Loucy (cell line): ENCODE results near the gene SNAPC4.

Experiments
- H2AFZ ChIP-seq: fragments of 200-600 bp; sonication (generic); 2 replicates; pipeline ENCODE4 v1.6.0; 2016; ENCODE audit warnings: antibody characterized with exemption, mild to moderate bottlenecking, low read length, moderate library complexity
- H3F3A ChIP-seq: fragments of 200-600 bp; 2 replicates; pipeline ENCODE4 v1.6.0; 2016; ENCODE audit warnings: antibody characterized with exemption, low read depth, mild to moderate bottlenecking
- H3K27me3 ChIP-seq: fragments of 200-600 bp; sonication (generic); 2 replicates; pipeline ENCODE4 v1.6.1; 2014; ENCODE audit warnings: low read length, mild to moderate bottlenecking; ENCODE audit not compliant: insufficient read depth, poor library complexity, severe bottlenecking
- H3K36me3 ChIP-seq: fragments of 200-600 bp; sonication (generic); 2 replicates; pipeline ENCODE4 v1.6.1; 2016; ENCODE audit warnings: low read length; ENCODE audit not compliant: insufficient read depth
- H3K4me1 ChIP-seq: fragments of 200-600 bp; sonication (generic); 2 replicates; pipeline ENCODE4 v1.5.1; 2014; ENCODE audit warnings: low read length, mild to moderate bottlenecking; ENCODE audit not compliant: insufficient read depth, poor library complexity, severe bottlenecking
- H3K4me2 ChIP-seq: fragments of 200-600 bp; sonication (generic); 2 replicates; pipeline ENCODE4 v1.6.0; 2014; ENCODE audit warnings: antibody characterized with exemption, low read length, low read depth, mild to moderate bottlenecking; ENCODE audit not compliant: poor library complexity, severe bottlenecking
- H3K4me3 ChIP-seq: fragments of 200-600 bp; sonication (generic); 2 replicates; pipeline ENCODE4 v1.5.1; 2014; ENCODE audit warnings: low read length, mild to moderate bottlenecking, mixed read lengths; ENCODE audit not compliant: poor library complexity, severe bottlenecking
- H3K79me2 ChIP-seq: fragments of 200-600 bp; sonication (generic); 2 replicates; pipeline ENCODE4 v1.6.1; 2014; ENCODE audit warnings: low read length; ENCODE audit not compliant: insufficient read depth
- H3K9ac ChIP-seq: fragments of 200-600 bp; sonication (generic); 2 replicates; pipeline ENCODE4 v1.6.0; 2014; ENCODE audit warnings: mild to moderate bottlenecking, low read depth, low read length, moderate library complexity; ENCODE audit not compliant: poor library complexity, severe bottlenecking
- H3K9me2 ChIP-seq: fragments of 200-600 bp; sonication (generic); replicated peaks from 2 replicates; pipeline ENCODE4 v1.6.1; 2016; ENCODE audit warnings: low read depth, low read length, mixed read lengths
- H3K9me3 ChIP-seq: fragments of 200-600 bp; sonication (generic); 2 replicates; pipeline ENCODE4 v1.6.1; 2014; ENCODE audit warnings: mild to moderate bottlenecking, antibody characterized with exemption, low read length, low read depth; ENCODE audit not compliant: insufficient read depth
- H4K20me1 ChIP-seq: fragments of 200-600 bp; sonication (generic); 2 replicates; pipeline ENCODE4 v1.6.0; 2014; ENCODE audit warnings: antibody characterized with exemption, low read length, mild to moderate bottlenecking; ENCODE audit not compliant: insufficient read depth, poor library complexity, severe bottlenecking
- CTCF ChIP-seq: fragments of 200-600 bp; sonication (generic); conservative IDR thresholded peaks from 2 replicates; pipeline ENCODE4 v1.5.1; 2014; ENCODE audit warnings: mild to moderate bottlenecking, antibody characterized with exemption, low read length
- EZH2phosphoT487 ChIP-seq: fragments of 200-600 bp; IDR thresholded peaks from 2 replicates; pipeline ENCODE4 v1.6.1; 2018; ENCODE audit warnings: antibody characterized with exemption, mild to moderate bottlenecking, moderate library complexity, borderline replicate concordance

Gene SNAPC4

GRCh38 chr9:136395345-136396218, 4.4 kb downstream of the SNAPC4 start:
- H3K4me3 ChIP-seq: no peak overlapping the region
- H4K20me1 ChIP-seq: peaks cover 21% of the 10 kb centered on the region
- H3K4me1 ChIP-seq: peaks cover 17% of the 10 kb centered on the region
- no peaks in the 10 kb centered on the region for H3F3A ChIP-seq
- H3K4me2 ChIP-seq: no peak overlapping the region
- H3K9me2 ChIP-seq: no peaks in the 10 kb centered on the region
- H3K36me3 ChIP-seq: peaks cover 39% of the 10 kb centered on the region; the same call in 1 of the 2 replicates
- no peaks in the 10 kb centered on the region for H3K9me3 ChIP-seq
- TF ChIP-seq EZH2phosphoT487 (no peak), CTCF (no peak)
- no peak overlapping the region for H2AFZ ChIP-seq
- peaks cover 27% of the 10 kb centered on the region for H3K79me2 ChIP-seq
- H3K27me3 ChIP-seq: no peaks in the 10 kb centered on the region
- H3K9ac ChIP-seq: no peak overlapping the region

- Histone ChIP-seq H3K9me2 (no peaks in the 10 kb centered on the region), H3K4me3 (no peak overlapping the region), H3K9ac (no peak overlapping the region), H3K4me2 (no peak overlapping the region), H3K36me3 (peaks cover 39% of the 10 kb centered on the region; the same call in 1 of the 2 replicates), H2AFZ (no peak overlapping the region), H3K27me3 (no peaks in the 10 kb centered on the region), H3K9me3 (no peaks in the 10 kb centered on the region), H3K79me2 (peaks cover 27% of the 10 kb centered on the region), H4K20me1 (peaks cover 21% of the 10 kb centered on the region), H3K4me1 (peaks cover 12% of the 10 kb centered on the region), H3F3A (no peaks in the 10 kb centered on the region)
- no peak for TF ChIP-seq EZH2phosphoT487
- TF ChIP-seq CTCF: no peak
Measured at GRCh38 chr9:136395020-136395340, 5.0 kb downstream of the SNAPC4 start.

GRCh38 chr9:136394312-136395019, 5.5 kb downstream of the SNAPC4 start:
- no peaks in the 10 kb centered on the region for H3K27me3 ChIP-seq
- H3K79me2 ChIP-seq: peaks cover 22% of the 10 kb centered on the region
- no peak overlapping the region for H3K4me2 ChIP-seq
- no peak for TF ChIP-seq EZH2phosphoT487
- TF ChIP-seq CTCF: no peak
- no peaks in the 10 kb centered on the region for H3F3A ChIP-seq
- H4K20me1 ChIP-seq: peaks cover 16% of the 10 kb centered on the region
- no peaks in the 10 kb centered on the region for H3K9me2 ChIP-seq
- peaks cover 39% of the 10 kb centered on the region; the same call in 1 of the 2 replicates for H3K36me3 ChIP-seq
- H3K9me3 ChIP-seq: no peaks in the 10 kb centered on the region
- H3K4me3 ChIP-seq: no peak overlapping the region
- peaks cover 12% of the 10 kb centered on the region for H3K4me1 ChIP-seq
- H2AFZ ChIP-seq: no peak overlapping the region
- H3K9ac ChIP-seq: no peak overlapping the region
